K562 (cell line): ENCODE measurements around the gene SLC13A4. TPM values are rescaled to one million over a fixed set of nuclear protein-coding genes. Genes with fewer than 3 reads are reported as not detected.

Experiments used
- ARHGAP35 ChIP-seq: fragments of 450-650 bp; IDR thresholded peaks from 2 replicates; pipeline ENCODE4 v1.6.1; 2018; ENCODE audit not compliant: partially characterized antibody
- E2F3 ChIP-seq: fragments of 250-450 bp; sonication (Bioruptor Pico); IDR thresholded peaks from 2 replicates; pipeline ENCODE4 v1.4.0; 2020; ENCODE audit warnings: mild to moderate bottlenecking
- ELF1 ChIP-seq: fragments of 200-800 bp; sonication (Bioruptor generic); IDR thresholded peaks from 2 replicates; pipeline ENCODE4 v1.6.1; 2016; ENCODE audit warnings: missing genetic modification characterization, missing compliant biosample characterization
- ETS1 ChIP-seq: conservative IDR thresholded peaks from 2 replicates; pipeline ENCODE4 v1.6.1; 2011; ENCODE audit warnings: low read depth, mild to moderate bottlenecking, low read length; ENCODE audit not compliant: control insufficient read depth
- GABPB1 ChIP-seq: sonication (generic); formaldehyde crosslinking; IDR thresholded peaks from 2 replicates; pipeline ENCODE4 v1.8.0; 2022; ENCODE audit warnings: mild to moderate bottlenecking, missing genetic modification reagents
- IRF2 ChIP-seq: sonication (generic); formaldehyde crosslinking; IDR thresholded peaks from 2 replicates; pipeline ENCODE4 v1.8.1; 2022; ENCODE audit warnings: mild to moderate bottlenecking, missing genetic modification reagents
- LARP7 ChIP-seq: fragments of 450-650 bp; IDR thresholded peaks from 2 replicates; pipeline ENCODE4 v1.6.1; 2016
- MTA3 ChIP-seq: fragments of 450-650 bp; formaldehyde crosslinking; IDR thresholded peaks from 2 replicates; pipeline ENCODE4 v1.6.1; 2017; ENCODE audit warnings: mild to moderate bottlenecking, borderline replicate concordance
- SFPQ ChIP-seq: fragments of 200-400 bp; formaldehyde crosslinking; IDR thresholded peaks from 2 replicates; pipeline ENCODE4 v1.6.1; 2017; ENCODE audit warnings: mild to moderate bottlenecking, low read depth, low read length, moderate library complexity
- SIN3A ChIP-seq, 2 experiments: fragments of 150-350 bp in 1 of 2; IDR thresholded peaks; 2 replicates each; pipeline ENCODE4 v1.6.1; 2011 to 2016; ENCODE audit warnings: borderline replicate concordance in 2 of 2, low read depth in 2 of 2, low read length in 2 of 2, mild to moderate bottlenecking in 2 of 2, moderate library complexity in 2 of 2; ENCODE audit not compliant: control insufficient read depth in 1 of 2
- SRSF7 ChIP-seq: fragments of 200-400 bp; formaldehyde crosslinking; optimal IDR thresholded peaks from 2 replicates; pipeline ENCODE3; 2017; ENCODE audit warnings: mild to moderate bottlenecking, low read depth, low read length
- TBL1XR1 ChIP-seq, 2 experiments: IDR thresholded peaks; 2 replicates each; pipeline ENCODE4 v1.6.1; 2012; ENCODE audit warnings: improper control_type of control experiment in 2 of 2, low read length in 2 of 2, mild to moderate bottlenecking in 1 of 2
- TOE1 ChIP-seq, 2 experiments: fragments of 450-650 bp in 1 of 2; sonication (generic) in 1 of 2; formaldehyde crosslinking in 1 of 2; IDR thresholded peaks; 2 replicates each; pipeline versions ENCODE4 v1.7.1 to v1.8.0; 2016 to 2022; ENCODE audit warnings: borderline replicate concordance in 2 of 2, mild to moderate bottlenecking in 2 of 2, antibody characterized with exemption in 1 of 2, inconsistent platforms in 1 of 2, low read depth in 1 of 2, missing genetic modification reagents in 1 of 2, moderate library complexity in 1 of 2
- USF2 ChIP-seq: sonication (generic); formaldehyde crosslinking; IDR thresholded peaks from 2 replicates; pipeline ENCODE4 v1.5.0; 2020; ENCODE audit warnings: missing genetic modification reagents
- ZFP91 ChIP-seq: sonication (generic); formaldehyde crosslinking; IDR thresholded peaks from 2 replicates; pipeline ENCODE4 v1.8.0; 2022; ENCODE audit warnings: mild to moderate bottlenecking, missing genetic modification reagents
- ZNF134 ChIP-seq: fragments of 250-450 bp; sonication (Bioruptor Pico); conservative IDR thresholded peaks from 2 replicates; pipeline ENCODE4 v1.4.0; 2020
- ZNF263 ChIP-seq: sonication (generic); formaldehyde crosslinking; IDR thresholded peaks from 2 replicates; pipeline ENCODE4 v1.8.0; 2022; ENCODE audit warnings: mild to moderate bottlenecking, missing genetic modification reagents, borderline replicate concordance
- ZNF583 ChIP-seq: fragments of 250-450 bp; sonication (Bioruptor Pico); IDR thresholded peaks from 2 replicates; pipeline ENCODE4 v1.4.0; 2020
- ZNF584 ChIP-seq: fragments of 200-800 bp; sonication (Bioruptor generic); IDR thresholded peaks from 2 replicates; pipeline ENCODE4 v1.6.1; 2016; ENCODE audit warnings: low read depth, mild to moderate bottlenecking, missing genetic modification characterization, missing compliant biosample characterization
- ZNF707 ChIP-seq: fragments of 250-450 bp; sonication (Bioruptor Pico); conservative IDR thresholded peaks from 2 replicates; pipeline ENCODE4 v1.8.0; 2022; ENCODE audit warnings: inconsistent platforms, mild to moderate bottlenecking, moderate library complexity
- polyA plus RNA-seq, 8 experiments: library from polyadenylated mRNA; depleted of rRNA in 4 of 8; stranded (reverse) in 5 of 8; unstranded in 3 of 8; fragments of >200 nt; fragmentation: Nextera tagmentation in 2 of 8; fragmentation: Illumina TruSeq in 1 of 8; extraction: Ambion mirVana in 2 of 8; extraction: Trizol in 1 of 8; gene quantifications; 2 replicates each; pipeline versions ENCODE4 v1.2.1 to v1.2.3, GENCODE V29; 2011 to 2014; ENCODE audit warnings: inconsistent platforms in 1 of 8, missing spikeins in 1 of 8
- total RNA-seq, 7 experiments: library from RNA; depleted of rRNA in 6 of 7; stranded (reverse); fragments of >200 nt in 6 of 7; fragmentation: Illumina TruSeq in 2 of 7; extraction: Trizol in 2 of 7; gene quantifications; 2 replicates each; pipeline versions ENCODE4 v1.2.1 to v1.2.3, GENCODE V29; 2011 to 2021; ENCODE audit warnings: low replicate concordance in 1 of 7

Gene SLC13A4
- total and polyA plus RNA-seq, 9 of the 15 experiments (the other 6 are each of a cell fraction or from before 2014, with no cell fraction given) = 0.11 to 1.0 (median 0.36) TPM

- no peak for TF ChIP-seq ZNF583
- no peak for TF ChIP-seq ETS1
- TF ChIP-seq MTA3 = no peak
- TF ChIP-seq TOE1 (IDR thresholded peaks at IDR 0.05; ENCODE audit: borderline replicate concordance) = peak; percentile 26; the same call in 1 of the 2 replicates
- TF ChIP-seq TOE1 (CRISPR knock-in tag; IDR thresholded peaks at IDR 0.05; ENCODE audit: borderline replicate concordance, low read depth) = no peak
- no peak for TF ChIP-seq SRSF7
- TF ChIP-seq LARP7 = no peak
- no peak; the same call in 1 of the 2 replicates for TF ChIP-seq GABPB1 (CRISPR knock-in tag)
- no peak for TF ChIP-seq ARHGAP35
- TF ChIP-seq ZNF263 (CRISPR knock-in tag) = no peak; the same call in 1 of the 2 replicates
- TF ChIP-seq ZNF134 (CRISPR knock-in tag) = 0 out of 2 replicates have a peak, but pooled peaks have one; percentile 34
- no peak; the same call in 1 of the 2 replicates for TF ChIP-seq ZNF584 (CRISPR knock-in tag)
- TF ChIP-seq SFPQ = no peak
- TF ChIP-seq ELF1 (tag) = no peak
- no peak for TF ChIP-seq USF2 (CRISPR knock-in tag)
- no peak for TF ChIP-seq IRF2
- TF ChIP-seq ZFP91 = no peak
- no peak for TF ChIP-seq SIN3A (IDR thresholded peaks at IDR 0.05; ENCODE audit: borderline replicate concordance in 2 of 2, control insufficient read depth in 1 of 2, low read depth in 2 of 2, low read length in 2 of 2)
- no peak for TF ChIP-seq E2F3
- peak in 1 of 2 experiments; percentile 91; a peak in 2 of 4 replicates for TF ChIP-seq TBL1XR1 (IDR thresholded peaks at IDR 0.05; ENCODE audit: low read length in 2 of 2)
- TF ChIP-seq ZNF707 (CRISPR knock-in tag) = no peak
Observed at GRCh38 chr7:135664046-135664589, 63.9 kb downstream of the SLC13A4 start (continued).
